HEK293 (cell line): ENCODE data around the gene TRAPPC2.

ENCODE experiments used
- CTCF ChIP-seq: fragments of 450-650 bp; formaldehyde crosslinking; IDR thresholded peaks from 2 replicates; pipeline ENCODE4 v1.5.1; 2016; ENCODE audit warnings: missing biosample characterization, missing genetic modification characterization
- ZNF140 ChIP-seq: fragments of 450-650 bp; formaldehyde crosslinking; IDR thresholded peaks from 2 replicates; pipeline ENCODE4 v1.5.1; 2016; ENCODE audit warnings: missing biosample characterization, missing genetic modification characterization
- ZNF433 ChIP-seq: fragments of 450-650 bp; formaldehyde crosslinking; IDR thresholded peaks from 2 replicates; pipeline ENCODE4 v1.5.1; 2016; ENCODE audit warnings: missing biosample characterization, missing genetic modification characterization, low read depth
- ZNF571 ChIP-seq: fragments of 450-650 bp; formaldehyde crosslinking; IDR thresholded peaks from 2 replicates; pipeline ENCODE4 v1.5.0; 2017; ENCODE audit warnings: missing biosample characterization, missing genetic modification characterization
- ZNF704 ChIP-seq: fragments of 450-650 bp; formaldehyde crosslinking; IDR thresholded peaks from 2 replicates; pipeline ENCODE4 v1.5.1; 2016; ENCODE audit warnings: missing biosample characterization, missing genetic modification characterization
- ZNF76 ChIP-seq: fragments of 450-650 bp; formaldehyde crosslinking; IDR thresholded peaks from 2 replicates; pipeline ENCODE4; 2016; ENCODE audit warnings: low read depth, missing biosample characterization, missing genetic modification characterization, borderline replicate concordance
- TF ChIP-seq, protein P1 (sequence below): fragments of 450-650 bp; formaldehyde crosslinking; IDR thresholded peaks from 2 replicates; pipeline ENCODE4 v1.5.1; 2016; ENCODE audit warnings: missing biosample characterization, missing genetic modification characterization, low read depth

DNA sequence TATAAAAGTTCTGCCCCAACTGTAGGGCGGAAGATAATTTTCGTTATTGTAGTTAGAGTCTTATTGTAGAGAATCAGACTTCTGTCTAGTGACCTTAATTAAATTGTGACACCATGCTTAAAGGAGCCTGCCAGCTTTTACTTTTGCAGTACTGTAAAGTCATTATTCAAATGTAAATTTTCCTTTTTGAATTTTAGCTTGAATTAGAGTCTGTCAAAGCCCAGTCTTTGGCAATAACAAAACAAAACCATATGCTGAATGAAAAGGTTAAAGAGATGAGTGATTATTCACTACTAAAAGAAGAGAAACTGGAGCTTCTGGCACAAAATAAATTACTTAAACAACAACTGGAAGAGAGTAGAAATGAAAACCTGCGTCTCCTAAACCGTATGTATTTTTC, 22.0 kb upstream of the TRAPPC2 start:
- no peak for TF ChIP-seq CTCF
- TF ChIP-seq ZNF433: no peak
- no peak for TF ChIP-seq ZNF571 (tag by site-specific recombination)
- no peak for TF ChIP-seq ZNF704 (tag by site-specific recombination)
- TF ChIP-seq ZNF76: no peak
- TF ChIP-seq, protein P1, sequence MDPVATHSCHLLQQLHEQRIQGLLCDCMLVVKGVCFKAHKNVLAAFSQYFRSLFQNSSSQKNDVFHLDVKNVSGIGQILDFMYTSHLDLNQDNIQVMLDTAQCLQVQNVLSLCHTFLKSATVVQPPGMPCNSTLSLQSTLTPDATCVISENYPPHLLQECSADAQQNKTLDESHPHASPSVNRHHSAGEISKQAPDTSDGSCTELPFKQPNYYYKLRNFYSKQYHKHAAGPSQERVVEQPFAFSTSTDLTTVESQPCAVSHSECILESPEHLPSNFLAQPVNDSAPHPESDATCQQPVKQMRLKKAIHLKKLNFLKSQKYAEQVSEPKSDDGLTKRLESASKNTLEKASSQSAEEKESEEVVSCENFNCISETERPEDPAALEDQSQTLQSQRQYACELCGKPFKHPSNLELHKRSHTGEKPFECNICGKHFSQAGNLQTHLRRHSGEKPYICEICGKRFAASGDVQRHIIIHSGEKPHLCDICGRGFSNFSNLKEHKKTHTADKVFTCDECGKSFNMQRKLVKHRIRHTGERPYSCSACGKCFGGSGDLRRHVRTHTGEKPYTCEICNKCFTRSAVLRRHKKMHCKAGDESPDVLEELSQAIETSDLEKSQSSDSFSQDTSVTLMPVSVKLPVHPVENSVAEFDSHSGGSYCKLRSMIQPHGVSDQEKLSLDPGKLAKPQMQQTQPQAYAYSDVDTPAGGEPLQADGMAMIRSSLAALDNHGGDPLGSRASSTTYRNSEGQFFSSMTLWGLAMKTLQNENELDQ (tag by site-specific recombination): no peak
- TF ChIP-seq ZNF140 (tag by site-specific recombination): no peak
